Activated CD8-positive, alpha-beta memory T cell treated with anti-CD3 and anti-CD28 coated beads for 48 hours (primary cell): ENCODE measurements around the gene CHIC2.
"Not testable (repeated sequence)": the region's sequence is repeated elsewhere in the genome, so short reads cannot be mapped to it uniquely, and the experiment has no call there.

Experiments used
- DNase-seq, 3 experiments: peaks; one replicate each; pipeline ENCODE4 v3.0.0-alpha.2; 2020; ENCODE audit warnings: low read depth in 2 of 3, low spot score in 2 of 3

Gene CHIC2

GRCh38 chr4:54061873-54062272, 2.5 kb downstream of the CHIC2 start:
- no peak for DNase-seq

- DNase-seq: no peak
Measured at GRCh38 chr4:54061067-54061466, 3.3 kb downstream of the CHIC2 start.

- DNase-seq: no peak
Measured at GRCh38 chr4:54060116-54060515, 4.3 kb downstream of the CHIC2 start.

- DNase-seq: no peak
Measured at GRCh38 chr4:54058171-54058570, 6.2 kb downstream of the CHIC2 start.

- DNase-seq: no peak
Measured at GRCh38 chr4:54056360-54056759, 8.0 kb downstream of the CHIC2 start.

- no peak for DNase-seq
Measured at GRCh38 chr4:54055494-54055893, 8.9 kb downstream of the CHIC2 start.

GRCh38 chr4:54054501-54054900, 9.9 kb downstream of the CHIC2 start:
- no peak for DNase-seq

GRCh38 chr4:54053322-54053721, 11.1 kb downstream of the CHIC2 start:
- not testable (repeated sequence) for DNase-seq

GRCh38 chr4:54050214-54050904, 14.0 kb downstream of the CHIC2 start:
- no peak for DNase-seq

- DNase-seq: not testable (repeated sequence)
Measured at GRCh38 chr4:54043630-54044029, 20.8 kb downstream of the CHIC2 start.

- DNase-seq: no peak
Measured at GRCh38 chr4:54041933-54042332, 22.5 kb downstream of the CHIC2 start.

- DNase-seq: no peak
Measured at GRCh38 chr4:54041100-54041499, 23.3 kb downstream of the CHIC2 start.

- no peak for DNase-seq
Measured at GRCh38 chr4:54038056-54038455, 26.3 kb downstream of the CHIC2 start.

- no peak for DNase-seq
Measured at GRCh38 chr4:54036184-54036583, 28.2 kb downstream of the CHIC2 start.

- no peak for DNase-seq
Measured at GRCh38 chr4:54032558-54033135, 31.8 kb downstream of the CHIC2 start.

GRCh38 chr4:54027311-54027710, 37.1 kb downstream of the CHIC2 start:
- DNase-seq: no peak

- no peak for DNase-seq
Measured at GRCh38 chr4:54025582-54025981, 38.8 kb downstream of the CHIC2 start.

- not testable (repeated sequence) for DNase-seq
Measured at GRCh38 chr4:54023019-54023418, 41.4 kb downstream of the CHIC2 start.

GRCh38 chr4:54017974-54018373, 46.4 kb downstream of the CHIC2 start:
- no peak for DNase-seq

- DNase-seq: no peak
Measured at GRCh38 chr4:54017308-54017707, 47.1 kb downstream of the CHIC2 start.

GRCh38 chr4:54016504-54016903, 47.9 kb downstream of the CHIC2 start:
- DNase-seq: no peak

GRCh38 chr4:54015423-54016030, 48.9 kb downstream of the CHIC2 start:
- no peak for DNase-seq
